HEK293 (cell line): Measurements from ENCODE around the gene HBA1.

Source experiments
- CTCF ChIA-PET: fragments of 350-600 bp; formaldehyde crosslinking; extraction: SDS; loops from one replicate; lab custom pipeline; 2021; ENCODE audit warnings: antibody characterized with exemption; lab: Yijun Ruan, JAX
- POLR2A ChIA-PET: fragments of 300-600 bp; formaldehyde crosslinking; extraction: SDS; loops from one replicate; lab custom pipeline; 2020; ENCODE audit warnings: antibody characterized with exemption, inconsistent platforms; lab: Yijun Ruan, JAX
- H3K27ac ChIP-seq: fragments of 200-500 bp; sonication (Bioruptor generic); 2 replicates; pipeline ENCODE4 v1.5.1; 2014; ENCODE audit warnings: low read depth, low read length, control low read depth, inconsistent platforms; ENCODE audit errors: extremely low read depth
- H3K36me3 ChIP-seq, 2 experiments: fragments of 200-500 bp in 1 of 2; sonication (Bioruptor generic) in 1 of 2; 1 replicate in 1 of 2; 2 replicates in 1 of 2; pipeline ENCODE4 v1.5.1; 2014 to 2017; ENCODE audit warnings: inconsistent platforms in 2 of 2, low read length in 2 of 2; ENCODE audit not compliant: control insufficient read depth in 2 of 2, insufficient read depth in 1 of 2
- H3K4me1 ChIP-seq: fragments of 200-500 bp; sonication (Bioruptor generic); 2 replicates; pipeline ENCODE4 v1.5.1; 2014; ENCODE audit warnings: mild to moderate bottlenecking, low read length, inconsistent platforms; ENCODE audit not compliant: control insufficient read depth, insufficient read depth
- H3K4me3 ChIP-seq: 2 replicates; pipeline ENCODE4 v1.5.1; 2011; ENCODE audit warnings: low read depth, mild to moderate bottlenecking, control low read depth, low read length, moderate library complexity
- H3K9me3 ChIP-seq: fragments of 200-500 bp; sonication (Bioruptor generic); 2 replicates; pipeline ENCODE4 v1.5.1; 2014; ENCODE audit warnings: low read depth, low read length, inconsistent platforms; ENCODE audit not compliant: control insufficient read depth, insufficient read depth
- HOXC10 ChIP-seq: sonication (generic); formaldehyde crosslinking; IDR thresholded peaks from 2 replicates; pipeline ENCODE4 v1.8.1; 2023; ENCODE audit warnings: mild to moderate bottlenecking, missing genetic modification reagents
- MYNN ChIP-seq: fragments of 450-650 bp; formaldehyde crosslinking; IDR thresholded peaks from 2 replicates; pipeline ENCODE4 v1.5.1; 2016; ENCODE audit warnings: missing biosample characterization, missing genetic modification characterization, borderline replicate concordance
- YY1 ChIP-seq: fragments of 450-650 bp; formaldehyde crosslinking; IDR thresholded peaks from 2 replicates; pipeline ENCODE4 v1.5.1; 2018; ENCODE audit warnings: missing biosample characterization, missing genetic modification characterization
- ZBTB7A ChIP-seq: fragments of 450-650 bp; formaldehyde crosslinking; IDR thresholded peaks from 2 replicates; pipeline ENCODE4 v1.5.1; 2016; ENCODE audit warnings: low read depth, missing biosample characterization, missing genetic modification characterization
- ZFHX2 ChIP-seq: fragments of 450-650 bp; formaldehyde crosslinking; conservative IDR thresholded peaks from 2 replicates; pipeline ENCODE4 v1.5.1; 2016; ENCODE audit warnings: missing biosample characterization, missing genetic modification characterization
- ZFP41 ChIP-seq: fragments of 450-650 bp; formaldehyde crosslinking; IDR thresholded peaks from 2 replicates; pipeline ENCODE4 v1.5.1; 2016; ENCODE audit warnings: missing biosample characterization, missing genetic modification characterization, borderline replicate concordance
- ZNF138 ChIP-seq: fragments of 450-650 bp; formaldehyde crosslinking; IDR thresholded peaks from 2 replicates; pipeline ENCODE4 v1.5.1; 2016; ENCODE audit warnings: missing biosample characterization, missing genetic modification characterization, borderline replicate concordance
- ZNF146 ChIP-seq: fragments of 450-650 bp; formaldehyde crosslinking; IDR thresholded peaks from 2 replicates; pipeline ENCODE4 v1.5.1; 2016; ENCODE audit warnings: missing biosample characterization, missing genetic modification characterization
- ZNF211 ChIP-seq: fragments of 450-650 bp; formaldehyde crosslinking; IDR thresholded peaks from 2 replicates; pipeline ENCODE4 v1.5.1; 2016; ENCODE audit warnings: low read depth, missing biosample characterization, missing genetic modification characterization
- ZNF248 ChIP-seq: fragments of 450-650 bp; formaldehyde crosslinking; IDR thresholded peaks from 2 replicates; pipeline ENCODE4 v1.5.1; 2017; ENCODE audit warnings: missing biosample characterization, missing genetic modification characterization
- ZNF350 ChIP-seq: fragments of 450-650 bp; formaldehyde crosslinking; IDR thresholded peaks from 2 replicates; pipeline ENCODE4 v1.5.0; 2017; ENCODE audit warnings: missing biosample characterization, mild to moderate bottlenecking, missing genetic modification characterization
- ZNF501 ChIP-seq: fragments of 450-650 bp; formaldehyde crosslinking; IDR thresholded peaks from 2 replicates; pipeline ENCODE4 v1.5.1; 2016; ENCODE audit warnings: missing biosample characterization, missing genetic modification characterization
- ZNF600 ChIP-seq: fragments of 450-650 bp; formaldehyde crosslinking; IDR thresholded peaks from 2 replicates; pipeline ENCODE4 v1.5.1; 2016; ENCODE audit warnings: missing biosample characterization, missing genetic modification characterization
- ZNF610 ChIP-seq: fragments of 450-650 bp; formaldehyde crosslinking; IDR thresholded peaks from 2 replicates; pipeline ENCODE4 v1.5.1; 2016; ENCODE audit warnings: missing biosample characterization, missing genetic modification characterization, borderline replicate concordance
- ZNF776 ChIP-seq: fragments of 450-650 bp; formaldehyde crosslinking; IDR thresholded peaks from 2 replicates; pipeline ENCODE4 v1.5.0; 2017; ENCODE audit warnings: missing biosample characterization, missing genetic modification characterization, borderline replicate concordance
- ZNF792 ChIP-seq: fragments of 450-650 bp; formaldehyde crosslinking; IDR thresholded peaks from 2 replicates; pipeline ENCODE4 v1.5.1; 2016; ENCODE audit warnings: missing biosample characterization, missing genetic modification characterization
- TF ChIP-seq, protein P1 (sequence below): fragments of 450-650 bp; formaldehyde crosslinking; IDR thresholded peaks from 2 replicates; pipeline ENCODE4 v1.5.1; 2016; ENCODE audit warnings: missing biosample characterization, missing genetic modification characterization
- TF ChIP-seq, protein P2 (sequence below): fragments of 450-650 bp; formaldehyde crosslinking; IDR thresholded peaks from 2 replicates; pipeline ENCODE4 v1.5.1; 2016; ENCODE audit warnings: missing biosample characterization, missing genetic modification characterization
- TF ChIP-seq, protein P3 (sequence below): fragments of 450-650 bp; formaldehyde crosslinking; IDR thresholded peaks from 2 replicates; pipeline ENCODE4 v1.5.1; 2016; ENCODE audit warnings: missing biosample characterization, missing genetic modification characterization

Gene HBA1

DNA sequence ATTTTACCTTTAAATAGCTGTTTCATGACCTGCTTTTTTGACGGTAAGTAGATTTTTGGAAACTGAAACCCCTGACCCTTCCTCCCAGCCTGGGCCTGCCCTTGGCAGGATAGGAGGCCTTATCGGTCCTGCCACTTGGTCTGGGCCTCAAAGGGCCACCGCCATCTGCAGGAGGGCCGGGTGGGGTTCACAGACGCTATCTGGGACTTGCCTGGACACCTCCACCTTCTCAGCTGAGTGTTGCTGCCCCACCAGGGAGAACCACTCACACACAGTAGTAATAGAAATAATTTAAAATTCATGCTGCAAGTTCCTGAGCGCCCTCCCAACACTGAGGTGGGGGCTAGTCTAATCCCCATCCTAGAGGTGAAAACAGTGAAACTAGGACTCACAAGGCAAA is 33.4 kb upstream of the HBA1 start (continued):
- no peak for TF ChIP-seq ZNF211
- TF ChIP-seq, protein P1, sequence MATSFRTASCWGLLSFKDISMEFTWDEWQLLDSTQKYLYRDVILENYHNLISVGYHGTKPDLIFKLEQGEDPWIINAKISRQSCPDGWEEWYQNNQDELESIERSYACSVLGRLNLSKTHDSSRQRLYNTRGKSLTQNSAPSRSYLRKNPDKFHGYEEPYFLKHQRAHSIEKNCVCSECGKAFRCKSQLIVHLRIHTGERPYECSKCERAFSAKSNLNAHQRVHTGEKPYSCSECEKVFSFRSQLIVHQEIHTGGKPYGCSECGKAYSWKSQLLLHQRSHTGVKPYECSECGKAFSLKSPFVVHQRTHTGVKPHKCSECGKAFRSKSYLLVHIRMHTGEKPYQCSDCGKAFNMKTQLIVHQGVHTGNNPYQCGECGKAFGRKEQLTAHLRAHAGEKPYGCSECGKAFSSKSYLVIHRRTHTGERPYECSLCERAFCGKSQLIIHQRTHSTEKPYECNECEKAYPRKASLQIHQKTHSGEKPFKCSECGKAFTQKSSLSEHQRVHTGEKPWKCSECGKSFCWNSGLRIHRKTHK (tag by site-specific recombination): no peak
- no peak for TF ChIP-seq ZNF792 (tag by site-specific recombination)
- TF ChIP-seq ZNF350 (tag by site-specific recombination): no peak

DNA sequence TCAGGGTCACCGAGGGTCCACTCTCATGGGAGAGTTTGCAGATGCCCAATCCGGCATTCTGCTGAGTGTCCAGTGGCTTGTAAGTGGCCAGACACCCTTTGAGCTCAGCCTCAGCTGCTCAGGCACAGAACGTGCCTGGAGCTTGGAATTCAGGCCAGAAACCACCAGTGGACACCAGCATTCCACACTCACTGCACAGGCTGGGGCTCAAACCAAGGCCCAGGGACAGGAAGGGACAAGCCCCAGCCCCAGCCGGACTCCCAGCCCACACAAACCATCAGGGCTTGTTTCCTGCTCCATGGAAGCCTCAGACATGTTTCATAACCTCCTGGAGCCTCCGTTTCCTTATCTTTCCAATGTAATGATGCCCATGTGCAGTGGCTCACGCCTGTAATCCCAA is 33.0 kb upstream of the HBA1 start:
- no peak for TF ChIP-seq ZNF610 (tag by site-specific recombination)
- peak; percentile 62; the same call in 1 of the 2 replicates for TF ChIP-seq ZFHX2
- no peak overlapping the region for H3K4me3 ChIP-seq
- ChIA-PET POLR2A (no interaction called here), CTCF (interaction anchor here (1.0 kb wide), 1 partner anchor 35 kb away, joined by 4 read pairs; no protein-coding TSS in a partner anchor)
- no peak overlapping the region for H3K27ac ChIP-seq
- H3K4me1 ChIP-seq: no peaks in the 10 kb centered on the region
- no peaks in the 10 kb centered on the region for H3K36me3 ChIP-seq
- H3K9me3 ChIP-seq: no peaks in the 10 kb centered on the region

DNA sequence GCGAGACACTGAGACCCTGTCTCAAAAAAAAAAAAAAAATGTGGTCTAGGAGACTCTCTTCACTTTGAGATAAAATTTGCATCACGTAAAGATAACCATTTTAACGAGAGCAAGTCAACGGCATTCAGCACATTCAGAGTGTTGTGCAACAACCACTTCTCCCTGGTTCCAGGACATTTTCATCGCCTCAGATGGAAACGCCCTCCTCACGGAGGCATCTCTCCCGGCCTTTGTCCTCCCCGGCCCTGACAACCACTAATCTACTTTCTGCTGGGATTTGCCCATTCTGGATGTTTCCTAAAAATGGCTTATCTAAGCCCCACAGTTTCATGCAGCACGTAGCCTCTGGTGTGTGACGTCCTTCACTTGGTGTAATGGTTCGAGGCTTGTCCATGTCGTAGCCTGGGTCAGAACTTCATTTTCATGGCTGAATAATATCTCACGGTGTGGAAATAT is 31.7 kb upstream of the HBA1 start:
- ChIA-PET POLR2A (no interaction called here), CTCF (no interaction called here)
- no peaks in the 10 kb centered on the region for H3K9me3 ChIP-seq
- H3K4me3 ChIP-seq: no peak overlapping the region
- TF ChIP-seq ZFP41 (tag by site-specific recombination) (no peak), ZNF146 (tag by site-specific recombination) (peak; percentile 49; the same call in 1 of the 2 replicates), ZNF501 (no peak)
- H3K4me1 ChIP-seq: peaks cover 4% of the 10 kb centered on the region; the same call in 1 of the 2 replicates
- H3K27ac ChIP-seq: no peak overlapping the region
- H3K36me3 ChIP-seq: no peaks in the 10 kb centered on the region

DNA sequence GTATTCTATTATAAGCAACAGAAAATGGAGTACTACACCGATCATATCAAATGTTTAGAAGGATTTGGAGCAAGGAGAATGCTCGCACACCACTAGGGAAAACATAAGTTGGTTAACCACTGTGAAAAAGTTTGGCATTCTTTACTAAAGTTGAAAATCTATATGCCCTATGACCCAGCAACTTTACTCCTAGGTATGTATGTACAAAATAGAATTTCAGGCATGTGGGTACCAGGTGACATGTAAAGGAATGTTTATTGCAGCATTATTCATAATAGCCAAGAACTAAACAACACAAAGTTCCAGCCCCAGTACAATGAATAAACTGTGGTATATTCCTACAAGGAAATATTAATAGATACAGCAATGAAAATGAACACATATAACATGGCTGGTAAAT is 29.8 kb upstream of the HBA1 start:
- POLR2A ChIA-PET: no interaction called here
- TF ChIP-seq HOXC10 (CRISPR knock-in tag) (no peak), MYNN (tag by site-specific recombination) (no peak), ZBTB7A (no peak), ZNF138 (tag by site-specific recombination) (no peak), ZNF248 (tag by site-specific recombination) (no peak), ZNF776 (tag by site-specific recombination) (no peak), ZNF600 (tag by site-specific recombination) (no peak), YY1 (tag by site-specific recombination) (no peak)
- TF ChIP-seq, protein P2, sequence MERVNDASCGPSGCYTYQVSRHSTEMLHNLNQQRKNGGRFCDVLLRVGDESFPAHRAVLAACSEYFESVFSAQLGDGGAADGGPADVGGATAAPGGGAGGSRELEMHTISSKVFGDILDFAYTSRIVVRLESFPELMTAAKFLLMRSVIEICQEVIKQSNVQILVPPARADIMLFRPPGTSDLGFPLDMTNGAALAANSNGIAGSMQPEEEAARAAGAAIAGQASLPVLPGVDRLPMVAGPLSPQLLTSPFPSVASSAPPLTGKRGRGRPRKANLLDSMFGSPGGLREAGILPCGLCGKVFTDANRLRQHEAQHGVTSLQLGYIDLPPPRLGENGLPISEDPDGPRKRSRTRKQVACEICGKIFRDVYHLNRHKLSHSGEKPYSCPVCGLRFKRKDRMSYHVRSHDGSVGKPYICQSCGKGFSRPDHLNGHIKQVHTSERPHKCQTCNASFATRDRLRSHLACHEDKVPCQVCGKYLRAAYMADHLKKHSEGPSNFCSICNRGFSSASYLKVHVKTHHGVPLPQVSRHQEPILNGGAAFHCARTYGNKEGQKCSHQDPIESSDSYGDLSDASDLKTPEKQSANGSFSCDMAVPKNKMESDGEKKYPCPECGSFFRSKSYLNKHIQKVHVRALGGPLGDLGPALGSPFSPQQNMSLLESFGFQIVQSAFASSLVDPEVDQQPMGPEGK (tag by site-specific recombination): no peak
- TF ChIP-seq, protein P3, sequence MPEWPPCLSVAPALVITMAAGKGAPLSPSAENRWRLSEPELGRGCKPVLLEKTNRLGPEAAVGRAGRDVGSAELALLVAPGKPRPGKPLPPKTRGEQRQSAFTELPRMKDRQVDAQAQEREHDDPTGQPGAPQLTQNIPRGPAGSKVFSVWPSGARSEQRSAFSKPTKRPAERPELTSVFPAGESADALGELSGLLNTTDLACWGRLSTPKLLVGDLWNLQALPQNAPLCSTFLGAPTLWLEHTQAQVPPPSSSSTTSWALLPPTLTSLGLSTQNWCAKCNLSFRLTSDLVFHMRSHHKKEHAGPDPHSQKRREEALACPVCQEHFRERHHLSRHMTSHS (tag by site-specific recombination): no peak
- H3K4me3 ChIP-seq: no peak overlapping the region

More for the DNA sequence above, 29.8 kb upstream of the HBA1 start:
- no peaks in the 10 kb centered on the region for H3K36me3 ChIP-seq
- peaks cover 4% of the 10 kb centered on the region; the same call in 1 of the 2 replicates for H3K4me1 ChIP-seq
- H3K27ac ChIP-seq: no peak overlapping the region
- CTCF ChIA-PET: no interaction called here
- H3K9me3 ChIP-seq: no peaks in the 10 kb centered on the region
